Endothelial cell of umbilical vein (primary cell): ENCODE measurements around the gene PLOD1. TPM values are rescaled to one million over a fixed set of nuclear protein-coding genes. Genes with fewer than 3 reads are reported as not detected.
A peak's percentile ranks its signal among the peaks of the same experiment; 100 is the strongest.

Experiments used
- BruUV-seq: library from RNA; stranded (reverse); fragments of 400-500 nt; replicated peaks from 2 replicates; lab custom pipeline; 2021; lab: Mats Ljungman, UMichigan
- CTCF ChIA-PET: fragments of 300-600, 350-600 bp; sonication (Branson Sonifier 250); formaldehyde crosslinking; loops from one replicate; lab custom pipeline; 2021; ENCODE audit warnings: antibody characterized with exemption, inconsistent platforms; lab: Charles Lee
- POLR2A ChIA-PET: fragments of 300-600, 350-600 bp; sonication (Branson Sonifier 250); formaldehyde crosslinking; loops from one replicate; lab custom pipeline; 2021; ENCODE audit warnings: antibody characterized with exemption, inconsistent platforms; lab: Charles Lee
- DNase-seq: peaks from one replicate; pipeline ENCODE4 v3.0.0-alpha.2; 2011; ENCODE audit warnings: low read depth, low spot score
- FAIRE-seq: peaks from 2 replicates; lab custom pipeline; 2011; peaks lifted over from hg19 to GRCh38; lab: Jason Lieb, UNC
- H2AFZ ChIP-seq: 2 replicates; pipeline ENCODE4 v1.6.0; 2012; ENCODE audit warnings: low read depth, low read length, control low read depth, inconsistent platforms
- H3K27ac ChIP-seq: 2 replicates; pipeline ENCODE4 v1.5.1; 2011; ENCODE audit warnings: low read depth, mild to moderate bottlenecking, control low read depth, low read length, moderate library complexity; ENCODE audit not compliant: insufficient read depth
- H3K27me3 ChIP-seq, 2 experiments: 2 replicates each; pipeline versions ENCODE4 v1.6.0 to v1.6.1; 2011; ENCODE audit warnings: low read length in 2 of 2, mixed read lengths in 1 of 2; ENCODE audit not compliant: control insufficient read depth in 2 of 2, insufficient read depth in 2 of 2
- H3K36me3 ChIP-seq, 2 experiments: 2 replicates in 1 of 2; 3 replicates in 1 of 2; pipeline ENCODE4 v1.5.1; 2011; ENCODE audit warnings: low read length in 2 of 2, mild to moderate bottlenecking in 1 of 2, moderate library complexity in 1 of 2; ENCODE audit not compliant: control insufficient read depth in 2 of 2, insufficient read depth in 2 of 2; ENCODE audit errors: extremely low read depth in 1 of 2
- H3K4me1 ChIP-seq: 3 replicates; pipeline ENCODE4 v1.5.1; 2011; ENCODE audit warnings: mild to moderate bottlenecking, low read length; ENCODE audit not compliant: control insufficient read depth, insufficient read depth; ENCODE audit errors: extremely low read depth
- H3K4me2 ChIP-seq: 2 replicates; pipeline ENCODE4 v1.6.1; 2011; ENCODE audit warnings: low read length, control low read depth, mixed read lengths; ENCODE audit not compliant: insufficient read depth
- H3K4me3 ChIP-seq, 3 experiments: fragments of 200-600 bp in 1 of 3; sonication (generic), shearing (Covaris generic) in 1 of 3; replicated peaks in 1 of 3; 2 replicates each; pipeline ENCODE4 v1.5.1; 2011 to 2016; ENCODE audit warnings: control low read depth in 3 of 3, low read length in 3 of 3, mild to moderate bottlenecking in 2 of 3, inconsistent platforms in 1 of 3, low read depth in 1 of 3, moderate library complexity in 1 of 3; ENCODE audit not compliant: insufficient read depth in 1 of 3
- H3K79me2 ChIP-seq: 2 replicates; pipeline ENCODE4 v1.6.0; 2012; ENCODE audit warnings: low read length, inconsistent platforms; ENCODE audit not compliant: control insufficient read depth, insufficient read depth
- H3K9ac ChIP-seq: replicated peaks from 2 replicates; pipeline ENCODE3; 2011; ENCODE audit warnings: low read length, control low read depth; ENCODE audit not compliant: insufficient read depth; ENCODE audit errors: extremely low read depth
- H3K9me1 ChIP-seq: replicated peaks from 3 replicates; pipeline ENCODE4 v1.6.0; 2011; ENCODE audit warnings: mild to moderate bottlenecking, low read length; ENCODE audit not compliant: control insufficient read depth, insufficient read depth; ENCODE audit errors: extremely low read depth
- H3K9me3 ChIP-seq: replicated peaks from 2 replicates; pipeline ENCODE4 v1.5.1; 2012; ENCODE audit warnings: low read length, inconsistent platforms; ENCODE audit not compliant: control insufficient read depth, insufficient read depth
- H4K20me1 ChIP-seq: replicated peaks from 2 replicates; pipeline ENCODE3; 2011; ENCODE audit warnings: mild to moderate bottlenecking, low read length; ENCODE audit not compliant: control insufficient read depth, insufficient read depth; ENCODE audit errors: extremely low read depth
- EZH2 ChIP-seq: IDR thresholded peaks from 2 replicates; pipeline ENCODE4 v1.6.1; 2012; ENCODE audit warnings: borderline replicate concordance, low read depth, mild to moderate bottlenecking, moderate library complexity, low read length, inconsistent platforms; ENCODE audit not compliant: severe bottlenecking
- FOS ChIP-seq: IDR thresholded peaks from 2 replicates; pipeline ENCODE4 v1.6.1; 2011; ENCODE audit warnings: mild to moderate bottlenecking, low read length, moderate library complexity, borderline replicate concordance; ENCODE audit not compliant: insufficient read depth
- GATA2 ChIP-seq: IDR thresholded peaks from 2 replicates; pipeline ENCODE4 v1.7.0; 2011; ENCODE audit warnings: low read depth, mild to moderate bottlenecking, moderate library complexity, mixed read lengths, low read length; ENCODE audit not compliant: insufficient read length, insufficient read depth
- MAX ChIP-seq: IDR thresholded peaks from 2 replicates; pipeline ENCODE4 v1.6.1; 2011; ENCODE audit not compliant: insufficient read depth, insufficient read length
- MYC ChIP-seq: IDR thresholded peaks from one replicate; pipeline ENCODE4 v1.6.1; 2011; ENCODE audit warnings: mild to moderate bottlenecking, low read depth, low read length
- POLR2A ChIP-seq: IDR thresholded peaks from 2 replicates; pipeline ENCODE4 v1.6.1; 2012; ENCODE audit warnings: low read depth, mild to moderate bottlenecking, control low read depth, low read length
- POLR2AphosphoS5 ChIP-seq: IDR thresholded peaks from 2 replicates; pipeline ENCODE4 v1.6.1; 2012; ENCODE audit warnings: low read depth, mild to moderate bottlenecking, control low read depth, low read length, moderate library complexity; ENCODE audit not compliant: insufficient read depth
- dilution Hi-C: fragments of 300-500 bp; cut with MboI; formaldehyde crosslinking; loops from one replicate; pipeline ENCODE4 v1.15.0; 2019; ENCODE audit warnings: low sequenced_read_pairs; ENCODE audit not compliant: extremely low pct_ligation_motif_present
- intact Hi-C: fragments of 100-400 bp; cut with micrococcal nuclease; formaldehyde crosslinking; loops from one replicate; pipeline ENCODE4 v1.10.0; 2022
- polyA plus RNA-seq, 4 experiments: library from polyadenylated mRNA; depleted of rRNA in 3 of 4; stranded (reverse) in 3 of 4; unstranded in 1 of 4; fragments of >200 nt; gene quantifications; 2 replicates each; pipeline versions ENCODE4 v1.2.1 to v1.2.3, GENCODE V29; 2011 to 2012; ENCODE audit warnings: missing spikeins in 1 of 4
- total RNA-seq: library from RNA; stranded (reverse); gene quantifications from 2 replicates; pipeline ENCODE4 v1.2.3, GENCODE V29; 2021
- TF ChIP-seq, protein P1 (sequence below), 2 donors: IDR thresholded peaks; 1 replicate in 1 of 2; 2 replicates in 1 of 2; pipeline ENCODE4 v1.5.1; 2011; ENCODE audit warnings: low read length in 2 of 2, mild to moderate bottlenecking in 2 of 2, moderate library complexity in 2 of 2, control low read depth in 1 of 2, inconsistent platforms in 1 of 2, low read depth in 1 of 2; ENCODE audit not compliant: insufficient read depth in 1 of 2; ENCODE audit errors: extremely low read depth in 1 of 2

Gene PLOD1
- total and polyA plus RNA-seq, 2 donors (not counting 3 experiments of a cell fraction or from before 2014, with no cell fraction given): 260 to 412 TPM

GRCh38 chr1:11982010-11982392 lies 47.5 kb downstream of the PLOD1 start:
- peaks cover 5 to 14% of the 10 kb centered on the region in 2 experiments for H3K36me3 ChIP-seq
- no peak overlapping the region for H3K27ac ChIP-seq
- no peak overlapping the region for H3K4me2 ChIP-seq
- dilution Hi-C loops: no loop called here
- H3K27me3 ChIP-seq: no peaks in the 10 kb centered on the region
- FAIRE-seq (no peak), DNase-seq (peak; percentile 23)
- H3K4me1 ChIP-seq: peaks cover 31% of the 10 kb centered on the region
- no TSS peak for BruUV-seq
- intact Hi-C loops: loop anchor here (5.0 kb wide), 1 partner anchor 300 kb away; the partner anchor contains the start of gene MAD2L2
- peaks cover 60% of the 10 kb centered on the region for H3K79me2 ChIP-seq
- H4K20me1 ChIP-seq: no peaks in the 10 kb centered on the region
- H2AFZ ChIP-seq: no peak overlapping the region
- H3K9me3 ChIP-seq: no peaks in the 10 kb centered on the region
- no peak overlapping the region for H3K4me3 ChIP-seq
- TF ChIP-seq, protein P1, sequence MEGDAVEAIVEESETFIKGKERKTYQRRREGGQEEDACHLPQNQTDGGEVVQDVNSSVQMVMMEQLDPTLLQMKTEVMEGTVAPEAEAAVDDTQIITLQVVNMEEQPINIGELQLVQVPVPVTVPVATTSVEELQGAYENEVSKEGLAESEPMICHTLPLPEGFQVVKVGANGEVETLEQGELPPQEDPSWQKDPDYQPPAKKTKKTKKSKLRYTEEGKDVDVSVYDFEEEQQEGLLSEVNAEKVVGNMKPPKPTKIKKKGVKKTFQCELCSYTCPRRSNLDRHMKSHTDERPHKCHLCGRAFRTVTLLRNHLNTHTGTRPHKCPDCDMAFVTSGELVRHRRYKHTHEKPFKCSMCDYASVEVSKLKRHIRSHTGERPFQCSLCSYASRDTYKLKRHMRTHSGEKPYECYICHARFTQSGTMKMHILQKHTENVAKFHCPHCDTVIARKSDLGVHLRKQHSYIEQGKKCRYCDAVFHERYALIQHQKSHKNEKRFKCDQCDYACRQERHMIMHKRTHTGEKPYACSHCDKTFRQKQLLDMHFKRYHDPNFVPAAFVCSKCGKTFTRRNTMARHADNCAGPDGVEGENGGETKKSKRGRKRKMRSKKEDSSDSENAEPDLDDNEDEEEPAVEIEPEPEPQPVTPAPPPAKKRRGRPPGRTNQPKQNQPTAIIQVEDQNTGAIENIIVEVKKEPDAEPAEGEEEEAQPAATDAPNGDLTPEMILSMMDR (IDR thresholded peaks at IDR 0.05; ENCODE audit: extremely low read depth in 1 of 2, insufficient read depth in 1 of 2, low read depth in 1 of 2, low read length in 2 of 2): peak; percentile 27 to 38
- TF ChIP-seq POLR2AphosphoS5: no peak
- H3K9me1 ChIP-seq: no peaks in the 10 kb centered on the region
- CTCF ChIA-PET: interaction anchor here (0.9 to 1.7 kb wide), 5 partner anchors 47 to 143 kb away, joined by 3 to 6 read pairs (median 4); partner anchors contain the start of gene PLOD1
- POLR2A ChIA-PET: interaction anchor here (4.3 kb wide), 1 partner anchor 73 kb away, joined by 100 read pairs; no protein-coding TSS in a partner anchor
- H3K9ac ChIP-seq: no peak overlapping the region

DNA sequence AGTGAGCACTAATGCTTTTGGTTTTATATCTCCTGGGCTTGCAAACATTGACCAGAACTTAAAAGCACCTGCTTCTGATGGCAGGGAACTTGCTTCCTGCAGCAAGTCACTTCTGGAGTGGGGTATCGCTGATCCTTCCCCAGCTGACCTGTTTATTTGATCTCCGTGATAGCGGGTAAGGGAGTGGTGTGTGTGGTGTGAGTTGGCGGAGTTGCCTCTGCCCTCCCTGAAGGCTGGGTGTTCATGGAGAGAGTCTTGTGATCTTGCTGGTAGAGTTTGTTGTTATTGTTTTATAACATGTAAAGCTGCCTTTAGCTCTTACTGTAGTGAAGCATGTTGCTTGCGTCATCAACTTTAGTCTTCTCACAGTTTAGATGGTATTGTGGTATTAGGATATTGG lies 49.6 kb downstream of the PLOD1 start:
- Histone ChIP-seq H3K36me3 (peaks cover 5 to 20% of the 10 kb centered on the region in 2 experiments), H4K20me1 (no peaks in the 10 kb centered on the region), H2AFZ (no peak overlapping the region), H3K4me2 (no peak overlapping the region), H3K9me1 (no peaks in the 10 kb centered on the region), H3K4me1 (peaks cover 31% of the 10 kb centered on the region), H3K9ac (no peak overlapping the region), H3K27me3 (no peaks in the 10 kb centered on the region), H3K79me2 (peaks cover 66% of the 10 kb centered on the region), H3K4me3 (no peak overlapping the region), H3K9me3 (no peaks in the 10 kb centered on the region), H3K27ac (no peak overlapping the region)
- ChIA-PET CTCF (interaction anchor here (0.6 kb wide), 2 partner anchors 76 to 84 kb away, joined by 3 read pairs; no protein-coding TSS in a partner anchor), POLR2A (no interaction called here)
- intact Hi-C loops: loop anchor here (5.0 kb wide), 1 partner anchor 302 kb away; the partner anchor contains the start of gene MAD2L2
- TF ChIP-seq, protein P1 (IDR thresholded peaks at IDR 0.05; ENCODE audit: extremely low read depth in 1 of 2, insufficient read depth in 1 of 2, low read depth in 1 of 2, low read length in 2 of 2): no peak
- TF ChIP-seq POLR2AphosphoS5 (no peak), MAX (no peak), MYC (no peak), FOS (no peak), EZH2 (no peak), GATA2 (no peak), POLR2A (no peak)
- no peak for FAIRE-seq
- dilution Hi-C loops: no loop called here
- DNase-seq: no peak
- BruUV-seq: no TSS peak
